Neural cell (in vitro differentiated cells): Measurements from ENCODE around the gene PRKG1.

Experiments
- CTCF ChIP-seq: fragments of 450-650 bp; IDR thresholded peaks from 2 replicates; pipeline ENCODE4 v1.5.1; 2014; ENCODE audit warnings: antibody characterized with exemption, mild to moderate bottlenecking, moderate library complexity; ENCODE audit not compliant: poor library complexity, severe bottlenecking
- EZH2 ChIP-seq: fragments of 200-600, 300-800 bp; shearing (Covaris generic), sonication (generic); IDR thresholded peaks from 2 replicates; pipeline ENCODE4 v1.6.1; 2014; ENCODE audit warnings: antibody characterized with exemption, low read length, borderline replicate concordance, mild to moderate bottlenecking; ENCODE audit not compliant: insufficient read depth, poor library complexity, severe bottlenecking
- POLR2AphosphoS5 ChIP-seq: IDR thresholded peaks from 2 replicates; pipeline ENCODE4 v1.6.1; 2012
- REST ChIP-seq: IDR thresholded peaks from 2 replicates; pipeline ENCODE4 v1.6.1; 2012; ENCODE audit warnings: borderline replicate concordance
- SMC3 ChIP-seq: fragments of 450-650 bp; conservative IDR thresholded peaks from 2 replicates; pipeline ENCODE4 v1.6.1; 2014; ENCODE audit warnings: antibody characterized with exemption, mild to moderate bottlenecking, moderate library complexity; ENCODE audit not compliant: poor library complexity

GRCh38 chr10:51590818-51591217 is 516.5 kb downstream of the PRKG1 start:
- TF ChIP-seq CTCF (no peak), EZH2 (no peak), REST (no peak), POLR2AphosphoS5 (no peak), SMC3 (no peak)
